ENCODE measurements around the gene ITGB6. TPM values are rescaled to one million over a fixed set of nuclear protein-coding genes. Genes with fewer than 3 reads are reported as not detected.

The ITGB6 gene
- total RNA-seq, 1 experiment from 2014 or later = 7.2 TPM

DNA sequence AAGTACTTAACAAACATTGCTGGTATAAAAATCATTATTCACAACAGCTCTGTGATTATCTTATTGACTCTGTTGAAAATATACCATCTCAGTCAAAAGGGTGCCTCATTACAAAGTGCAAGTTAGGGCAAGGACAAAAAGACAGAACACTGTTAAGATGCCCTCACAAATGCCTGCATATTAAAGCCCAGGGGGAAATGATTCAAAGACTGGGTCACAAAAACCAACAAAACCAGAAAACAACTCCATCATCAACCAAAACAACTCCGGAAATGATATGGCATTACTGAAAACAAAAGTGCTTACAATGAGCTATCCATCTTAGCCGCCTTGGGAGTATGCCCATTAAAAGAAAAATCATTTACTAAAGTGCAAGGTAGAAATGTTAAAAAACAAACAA lies 147.5 kb downstream of the ITGB6 start:
- H3F3A ChIP-seq (ENCODE audit: low read length, unreplicated experiment) = no peaks in the 10 kb centered on the region
- ATAC-seq (no peak), DNase-seq (no peak)
- H3K9me3 ChIP-seq (ENCODE audit: low read length) = no peaks in the 10 kb centered on the region
- no peaks in the 10 kb centered on the region for H3K9me2 ChIP-seq (replicated peaks; ENCODE audit: low read length)
- H3K27me3 ChIP-seq (ENCODE audit: low read length) = no peaks in the 10 kb centered on the region
- ChIA-PET CTCF (no interaction called here), POLR2A (ENCODE audit: unreplicated experiment) (no interaction called here)
- H3K36me3 ChIP-seq (ENCODE audit: low read depth, low read length) = no peaks in the 10 kb centered on the region
- no peaks in the 10 kb centered on the region for H4K20me1 ChIP-seq (ENCODE audit: low read length)
- no peaks in the 10 kb centered on the region for H3K4me1 ChIP-seq (ENCODE audit: insufficient read depth, low read length)
- H3K4me2 ChIP-seq (ENCODE audit: low read length) = no peak overlapping the region
- H3K27ac ChIP-seq (ENCODE audit: low read length) = no peak overlapping the region
- no peak overlapping the region for H3K4me3 ChIP-seq (ENCODE audit: low read length)
- no peak overlapping the region for H3K9ac ChIP-seq (ENCODE audit: low read length)
- BruUV-seq (replicated peaks) = no TSS peak
- TF ChIP-seq, protein P1, sequence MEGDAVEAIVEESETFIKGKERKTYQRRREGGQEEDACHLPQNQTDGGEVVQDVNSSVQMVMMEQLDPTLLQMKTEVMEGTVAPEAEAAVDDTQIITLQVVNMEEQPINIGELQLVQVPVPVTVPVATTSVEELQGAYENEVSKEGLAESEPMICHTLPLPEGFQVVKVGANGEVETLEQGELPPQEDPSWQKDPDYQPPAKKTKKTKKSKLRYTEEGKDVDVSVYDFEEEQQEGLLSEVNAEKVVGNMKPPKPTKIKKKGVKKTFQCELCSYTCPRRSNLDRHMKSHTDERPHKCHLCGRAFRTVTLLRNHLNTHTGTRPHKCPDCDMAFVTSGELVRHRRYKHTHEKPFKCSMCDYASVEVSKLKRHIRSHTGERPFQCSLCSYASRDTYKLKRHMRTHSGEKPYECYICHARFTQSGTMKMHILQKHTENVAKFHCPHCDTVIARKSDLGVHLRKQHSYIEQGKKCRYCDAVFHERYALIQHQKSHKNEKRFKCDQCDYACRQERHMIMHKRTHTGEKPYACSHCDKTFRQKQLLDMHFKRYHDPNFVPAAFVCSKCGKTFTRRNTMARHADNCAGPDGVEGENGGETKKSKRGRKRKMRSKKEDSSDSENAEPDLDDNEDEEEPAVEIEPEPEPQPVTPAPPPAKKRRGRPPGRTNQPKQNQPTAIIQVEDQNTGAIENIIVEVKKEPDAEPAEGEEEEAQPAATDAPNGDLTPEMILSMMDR (conservative IDR thresholded peaks at IDR 0.05; ENCODE audit: low read depth, low read length) = no peak
- TF ChIP-seq EZH2 (IDR thresholded peaks at IDR 0.05; ENCODE audit: low read length, unreplicated experiment) = no peak
- no peaks in the 10 kb centered on the region for H3K79me2 ChIP-seq (ENCODE audit: low read length)
- H2AFZ ChIP-seq (ENCODE audit: low read length) = no peak overlapping the region
- intact Hi-C loops (cut with micrococcal nuclease) = no loop called here

GRCh38 chr2:160051371-160051800 lies 148.7 kb downstream of the ITGB6 start:
- H3K27ac ChIP-seq (ENCODE audit: low read length) = no peak overlapping the region
- ChIA-PET POLR2A (ENCODE audit: unreplicated experiment) (no interaction called here), CTCF (no interaction called here)
- intact Hi-C loops (cut with micrococcal nuclease) = no loop called here
- no peaks in the 10 kb centered on the region for H3K9me3 ChIP-seq (ENCODE audit: low read length)
- no peaks in the 10 kb centered on the region for H3K4me1 ChIP-seq (ENCODE audit: insufficient read depth, low read length)
- TF ChIP-seq EZH2phosphoT487 (IDR thresholded peaks at IDR 0.05; ENCODE audit: borderline replicate concordance, low read length) (no peak), EZH2 (IDR thresholded peaks at IDR 0.05; ENCODE audit: low read length, unreplicated experiment) (no peak)
- TF ChIP-seq, protein P1 (conservative IDR thresholded peaks at IDR 0.05; ENCODE audit: low read depth, low read length) = no peak
- no peak overlapping the region for H3K4me3 ChIP-seq (ENCODE audit: low read length)
- BruUV-seq (replicated peaks) = no TSS peak
- no peaks in the 10 kb centered on the region for H3K36me3 ChIP-seq (ENCODE audit: low read depth, low read length)
- no peak for DNase-seq
- H3K79me2 ChIP-seq (ENCODE audit: low read length) = no peaks in the 10 kb centered on the region
- H3K9ac ChIP-seq (ENCODE audit: low read length) = no peak overlapping the region
- H4K20me1 ChIP-seq (ENCODE audit: low read length) = no peaks in the 10 kb centered on the region
- no peak overlapping the region for H3K4me2 ChIP-seq (ENCODE audit: low read length)
- ATAC-seq = no peak
- no peak overlapping the region for H2AFZ ChIP-seq (ENCODE audit: low read length)
- H3F3A ChIP-seq (ENCODE audit: low read length, unreplicated experiment) = no peaks in the 10 kb centered on the region
- H3K9me2 ChIP-seq (replicated peaks; ENCODE audit: low read length) = no peaks in the 10 kb centered on the region
- no peaks in the 10 kb centered on the region for H3K27me3 ChIP-seq (ENCODE audit: low read length)

DNA sequence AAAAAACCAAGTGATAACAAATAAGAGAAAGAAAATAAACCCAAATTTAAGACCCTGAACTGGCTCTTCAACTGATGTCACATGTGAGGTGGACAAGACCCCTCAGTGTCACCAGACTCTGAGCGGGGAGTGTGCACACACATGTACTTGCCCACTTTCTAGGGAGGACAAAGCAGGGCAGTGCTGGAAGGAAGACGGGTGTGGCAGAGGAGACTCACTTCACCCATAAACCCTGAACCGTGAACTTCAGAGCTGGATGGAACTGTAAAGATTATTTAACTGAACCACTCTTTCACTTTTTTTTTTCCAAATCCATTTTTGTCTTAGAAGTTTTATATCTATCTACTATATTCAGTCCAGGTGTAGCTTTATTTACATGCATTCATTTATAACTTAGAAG lies 149.9 kb downstream of the ITGB6 start:
- H3K27me3 ChIP-seq (ENCODE audit: low read length) = no peaks in the 10 kb centered on the region
- H3K4me1 ChIP-seq (ENCODE audit: insufficient read depth, low read length) = no peaks in the 10 kb centered on the region
- no peaks in the 10 kb centered on the region for H3K9me3 ChIP-seq (ENCODE audit: low read length)
- H4K20me1 ChIP-seq (ENCODE audit: low read length) = no peaks in the 10 kb centered on the region
- intact Hi-C loops (cut with micrococcal nuclease) = no loop called here
- H3K79me2 ChIP-seq (ENCODE audit: low read length) = no peaks in the 10 kb centered on the region
- no peaks in the 10 kb centered on the region for H3K36me3 ChIP-seq (ENCODE audit: low read depth, low read length)
- ChIA-PET CTCF (no interaction called here), POLR2A (ENCODE audit: unreplicated experiment) (no interaction called here)
- no peak overlapping the region for H3K9ac ChIP-seq (ENCODE audit: low read length)
- no peak overlapping the region for H3K4me3 ChIP-seq (ENCODE audit: low read length)
- no peaks in the 10 kb centered on the region for H3K9me2 ChIP-seq (replicated peaks; ENCODE audit: low read length)
- DNase-seq = no peak
- H3K27ac ChIP-seq (ENCODE audit: low read length) = no peak overlapping the region
- H2AFZ ChIP-seq (ENCODE audit: low read length) = no peak overlapping the region
- no peak for ATAC-seq
- TF ChIP-seq, protein P1 (conservative IDR thresholded peaks at IDR 0.05; ENCODE audit: low read depth, low read length) = no peak
- no peaks in the 10 kb centered on the region for H3F3A ChIP-seq (ENCODE audit: low read length, unreplicated experiment)
- H3K4me2 ChIP-seq (ENCODE audit: low read length) = no peak overlapping the region
- BruUV-seq (replicated peaks) = no TSS peak

Other genes with a start within 250 kb of the ITGB6 start
- 2.4 and 3.4 TPM in 2 replicates for gene PLA2R1, start 137.7 kb downstream of the ITGB6 start, total RNA-seq (2014; rRNA removed)